Measurements from ENCODE around the gene LHFPL6.

The LHFPL6 gene

DNA sequence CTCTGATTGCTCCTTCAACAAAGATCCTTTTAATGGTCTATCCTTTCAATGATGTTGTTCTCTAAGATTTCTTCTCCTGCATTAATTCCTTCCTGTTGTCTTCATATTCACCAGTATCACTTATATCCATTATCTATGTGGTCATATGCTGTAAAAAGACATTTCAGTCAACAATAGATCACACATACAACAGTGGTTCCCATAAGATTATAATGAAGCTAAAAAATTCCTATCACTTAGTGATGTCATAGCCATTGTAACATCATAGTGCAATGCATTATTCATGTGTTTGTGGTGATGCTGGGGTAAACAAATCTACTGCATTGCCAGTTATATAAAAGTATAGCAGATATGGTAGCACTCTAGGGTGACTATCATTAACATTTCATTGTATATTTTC is 266.1 kb downstream of the LHFPL6 start:
- H3K4me3 ChIP-seq (replicated peaks; ENCODE audit: low read depth, low read length) = no peak overlapping the region
- no peak for DNase-seq (ENCODE audit: extremely low read depth, low read depth)
- no peak for TF ChIP-seq CTCF (IDR thresholded peaks at IDR 0.05; ENCODE audit: low read depth, low read length, missing control alignments)

DNA sequence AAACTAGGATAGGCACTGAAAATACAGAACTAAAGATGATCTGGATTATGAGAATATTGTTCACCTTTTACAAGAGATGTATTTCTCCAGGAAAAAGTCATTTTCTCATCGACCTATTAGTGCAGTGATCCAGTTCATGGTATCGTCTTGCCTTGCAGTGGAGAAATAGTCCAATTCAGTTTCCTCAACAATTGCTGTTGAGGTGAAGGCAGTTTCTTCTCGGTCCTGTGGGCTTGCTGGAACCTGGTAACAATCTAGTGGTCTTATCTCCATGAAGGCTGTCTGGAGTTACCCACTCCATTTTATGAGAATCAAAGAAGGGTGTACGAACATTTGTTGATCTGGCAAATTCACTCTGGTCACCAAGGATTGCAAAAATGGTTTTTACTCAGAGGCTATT is 266.8 kb downstream of the LHFPL6 start:
- no peak for DNase-seq (ENCODE audit: extremely low read depth, low read depth)
- no peak for TF ChIP-seq CTCF (IDR thresholded peaks at IDR 0.05; ENCODE audit: low read depth, low read length, missing control alignments)
- no peak overlapping the region for H3K4me3 ChIP-seq (replicated peaks; ENCODE audit: low read depth, low read length)

DNA sequence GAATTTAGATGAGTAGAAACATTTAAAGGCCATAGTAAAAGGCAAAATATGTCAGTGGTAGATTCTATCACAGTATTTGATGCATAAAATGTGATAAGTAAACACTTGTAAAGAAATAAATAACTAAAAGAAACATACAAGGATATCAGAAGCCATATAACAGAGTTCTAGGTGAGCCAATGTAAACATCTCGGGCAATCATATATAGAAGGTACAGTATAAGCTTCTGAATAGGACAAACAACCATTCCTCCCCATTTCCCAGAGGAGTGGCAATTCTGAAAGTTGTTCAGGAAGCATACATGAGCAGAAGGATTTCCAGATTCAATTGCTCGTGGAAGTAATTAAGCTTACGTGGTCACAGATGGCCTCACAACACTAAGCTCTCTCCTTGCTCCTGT is 267.3 kb downstream of the LHFPL6 start:
- no peak overlapping the region for H3K4me3 ChIP-seq (replicated peaks; ENCODE audit: low read depth, low read length)
- no peak for TF ChIP-seq CTCF (IDR thresholded peaks at IDR 0.05; ENCODE audit: low read depth, low read length, missing control alignments)
- DNase-seq (ENCODE audit: extremely low read depth, low read depth) = no peak

DNA sequence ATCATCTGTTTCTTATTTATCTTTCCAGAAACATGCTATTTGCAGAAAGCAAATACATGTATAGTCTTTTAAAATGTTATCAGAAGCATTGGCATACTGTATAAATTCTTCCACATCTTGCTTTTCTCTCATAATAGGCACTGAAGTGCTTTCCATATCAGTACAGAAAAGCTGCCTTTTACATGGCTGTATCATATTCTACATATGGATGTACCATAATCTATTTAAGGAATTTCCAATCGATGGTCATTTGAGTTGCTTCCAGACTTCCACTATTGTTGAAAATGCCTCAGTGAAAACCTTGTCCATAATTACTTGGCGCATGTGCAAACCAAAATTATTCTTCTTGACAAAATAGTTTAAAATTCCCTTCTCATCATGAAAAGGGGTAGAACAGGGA is 272.5 kb downstream of the LHFPL6 start:
- no peak overlapping the region for H3K4me3 ChIP-seq (replicated peaks; ENCODE audit: low read depth, low read length)
- no peak for TF ChIP-seq CTCF (IDR thresholded peaks at IDR 0.05; ENCODE audit: low read depth, low read length, missing control alignments)
- DNase-seq (ENCODE audit: extremely low read depth, low read depth) = no peak

GRCh38 chr13:39329182-39329639 is 273.8 kb downstream of the LHFPL6 start:
- TF ChIP-seq CTCF (IDR thresholded peaks at IDR 0.05; ENCODE audit: low read depth, low read length, missing control alignments) = no peak
- no peak for DNase-seq (ENCODE audit: extremely low read depth, low read depth)
- no peak overlapping the region for H3K4me3 ChIP-seq (replicated peaks; ENCODE audit: low read depth, low read length)

GRCh38 chr13:39327172-39327479 is 275.9 kb downstream of the LHFPL6 start:
- no peak for DNase-seq (ENCODE audit: extremely low read depth, low read depth)
- TF ChIP-seq CTCF (IDR thresholded peaks at IDR 0.05; ENCODE audit: low read depth, low read length, missing control alignments) = no peak
- no peak overlapping the region for H3K4me3 ChIP-seq (replicated peaks; ENCODE audit: low read depth, low read length)

- H3K4me3 ChIP-seq (replicated peaks; ENCODE audit: low read depth, low read length) = no peak overlapping the region
- no peak for DNase-seq (ENCODE audit: extremely low read depth, low read depth)
- TF ChIP-seq CTCF (IDR thresholded peaks at IDR 0.05; ENCODE audit: low read depth, low read length, missing control alignments) = no peak
These were observed 276.4 kb downstream of the LHFPL6 start for GRCh38 chr13:39326469-39327171.

All from HFF-Myc (cell line).